HG03196 (cell line): ENCODE measurements around the gene ESF1.
"Not testable (repeated sequence)": the region's sequence is repeated elsewhere in the genome, so short reads cannot be mapped to it uniquely, and the experiment has no call there.

Experiments
- ATAC-seq: cut with Tn5 transposase; IDR thresholded peaks from one replicate; pipeline ENCODE4 v1.9.1; 2021; ENCODE audit not compliant: unreplicated experiment

Gene ESF1

DNA sequence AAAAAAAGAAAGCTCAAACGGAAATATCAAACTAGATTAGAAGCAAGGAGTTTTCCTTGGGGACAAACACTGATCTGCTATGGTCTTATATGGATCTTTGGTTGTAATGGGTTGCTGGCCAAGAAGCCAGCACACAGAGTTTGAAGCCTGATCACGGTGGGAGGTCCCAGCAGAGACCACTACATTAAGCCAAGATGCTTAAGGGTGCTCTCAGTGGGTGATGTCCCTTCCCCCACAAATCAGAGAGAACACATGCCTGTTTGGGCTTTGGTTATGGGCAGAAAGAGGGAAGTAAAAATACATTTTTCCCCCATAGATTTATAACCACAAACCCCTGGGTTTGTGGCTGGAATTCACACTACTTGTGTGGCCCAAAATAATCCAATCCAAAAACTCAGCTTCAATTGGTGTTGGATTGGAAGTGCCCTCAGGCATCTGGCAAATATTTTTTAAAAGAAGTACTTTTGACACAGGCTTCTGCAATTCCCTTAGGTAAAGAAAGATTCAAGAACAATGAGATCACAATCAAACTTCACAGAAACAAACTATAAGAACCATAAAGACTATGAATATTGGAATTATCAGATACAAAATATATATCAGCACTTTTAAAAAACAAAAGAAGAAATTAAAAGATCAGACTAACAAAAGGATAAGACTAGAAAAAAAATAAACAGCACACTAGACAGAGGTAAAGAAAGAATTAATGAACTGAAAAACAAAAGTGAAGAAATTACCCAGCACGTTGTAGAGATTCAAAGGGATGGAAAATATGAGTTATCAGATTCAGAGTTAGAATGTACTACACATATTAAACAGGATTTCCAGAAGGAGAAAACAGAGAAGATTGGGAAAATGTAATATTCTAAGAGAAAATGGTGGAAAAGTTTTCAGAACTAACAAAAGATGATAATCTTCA is 44.7 kb downstream of the ESF1 start:
- ATAC-seq: no peak

DNA sequence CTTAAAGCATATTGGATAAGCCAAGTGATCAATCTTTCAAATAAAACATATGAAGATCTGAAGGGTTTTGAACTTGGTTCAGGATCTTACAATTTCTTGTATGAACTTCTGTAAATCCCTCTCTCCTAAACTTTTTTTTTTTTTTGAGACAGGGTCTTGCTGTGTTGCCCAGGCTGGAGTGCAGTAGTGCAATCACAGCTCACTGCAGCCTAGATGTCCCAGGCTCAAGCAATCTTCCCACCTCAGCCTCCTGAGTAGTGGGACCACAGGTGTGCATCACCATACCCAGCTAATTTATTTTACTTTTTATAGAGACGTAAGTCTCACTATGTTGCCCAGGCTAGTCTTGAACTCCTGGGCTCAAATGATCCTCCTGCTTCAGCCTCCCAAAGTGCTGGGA is 46.5 kb downstream of the ESF1 start:
- ATAC-seq: not testable (repeated sequence)

DNA sequence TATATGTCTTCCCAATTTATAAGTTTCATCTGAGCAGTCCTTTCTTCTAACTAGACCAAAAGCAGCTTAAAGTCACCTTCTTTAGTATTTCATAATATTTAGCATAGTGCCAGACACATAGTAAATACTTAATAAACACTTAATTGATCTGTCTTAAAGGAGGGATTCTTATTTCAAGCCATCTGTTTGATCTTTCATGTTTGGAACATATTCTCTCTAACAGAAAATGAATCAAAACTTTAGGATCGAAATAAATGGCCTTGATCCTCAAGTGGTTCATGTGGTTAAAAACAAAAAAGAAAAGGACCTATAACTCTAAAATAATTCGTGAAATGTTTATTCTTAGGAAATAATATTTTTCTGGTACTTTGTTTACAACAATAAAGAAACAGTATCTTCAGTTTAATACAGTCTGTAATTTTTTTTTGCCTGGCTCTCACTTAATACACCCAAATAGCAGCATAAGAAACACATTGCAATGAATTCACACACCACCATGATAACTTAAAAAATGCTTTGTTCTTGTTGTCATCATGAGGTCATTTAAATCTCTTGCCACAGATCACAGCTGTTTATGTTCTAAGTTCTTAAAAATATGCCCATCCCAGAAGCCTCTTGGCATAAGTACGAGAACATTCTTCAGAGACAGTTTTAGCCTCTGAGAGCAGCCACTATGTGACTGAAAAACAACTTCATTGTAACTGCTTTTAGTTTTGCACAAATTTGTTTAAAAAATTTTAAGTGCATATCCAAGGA is 48.1 kb downstream of the ESF1 start:
- no peak for ATAC-seq

DNA sequence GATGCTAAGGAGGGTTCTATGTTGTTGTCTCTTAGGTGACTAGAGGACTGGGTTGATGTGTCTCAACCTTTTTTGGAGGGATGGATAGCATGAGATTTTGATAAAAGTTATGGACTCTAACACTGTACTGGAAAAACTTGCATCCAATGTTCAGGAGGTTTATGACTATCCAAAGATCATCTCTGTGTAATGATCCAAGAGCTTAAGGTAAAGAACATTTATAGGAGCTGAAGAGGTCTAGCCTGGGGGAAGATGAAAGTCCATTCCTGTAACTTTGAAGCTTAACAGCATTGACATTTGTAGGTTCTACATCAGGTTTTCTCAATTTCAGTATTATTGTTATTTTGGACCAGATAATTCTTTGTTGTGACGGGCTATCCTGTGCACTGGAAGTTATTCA is 48.9 kb downstream of the ESF1 start:
- ATAC-seq: no peak

DNA sequence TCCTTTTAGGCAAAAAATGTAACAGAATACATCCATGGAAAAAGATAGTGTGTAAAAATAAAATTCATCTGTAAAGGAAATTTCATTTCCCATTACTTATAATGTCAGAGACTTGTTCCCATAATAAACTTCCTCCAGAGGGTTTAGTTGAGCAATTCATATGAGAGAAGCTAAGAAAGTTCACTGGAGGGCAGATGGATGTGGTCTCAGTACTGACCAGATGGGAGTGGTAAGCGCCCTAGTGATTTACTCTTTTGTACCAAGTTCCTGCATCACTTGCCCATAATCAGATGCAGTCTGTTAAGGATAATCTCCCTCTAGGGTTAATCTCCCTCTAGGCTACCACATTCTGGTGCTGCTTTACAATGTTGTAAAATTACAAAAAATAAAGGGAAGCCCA is 61.7 kb downstream of the ESF1 start:
- ATAC-seq: no peak

DNA sequence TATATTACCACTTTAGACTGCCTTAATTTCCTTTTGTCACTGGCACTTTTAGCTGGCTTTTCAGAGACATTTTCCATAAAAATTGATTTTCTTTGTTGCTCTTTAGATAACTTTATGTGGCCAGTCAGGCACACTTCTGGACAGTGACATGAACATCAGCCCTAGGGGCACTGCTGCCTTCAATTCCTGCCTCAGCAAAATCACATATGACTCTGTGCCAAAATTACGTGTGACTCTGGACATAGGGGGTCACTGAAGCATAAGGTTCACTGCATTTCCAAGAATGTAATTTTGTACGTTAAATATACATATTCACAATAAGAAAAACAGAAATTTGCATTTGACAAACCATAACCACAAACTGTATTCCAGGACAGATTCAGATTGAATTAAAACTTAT is 66.5 kb downstream of the ESF1 start:
- no peak for ATAC-seq

DNA sequence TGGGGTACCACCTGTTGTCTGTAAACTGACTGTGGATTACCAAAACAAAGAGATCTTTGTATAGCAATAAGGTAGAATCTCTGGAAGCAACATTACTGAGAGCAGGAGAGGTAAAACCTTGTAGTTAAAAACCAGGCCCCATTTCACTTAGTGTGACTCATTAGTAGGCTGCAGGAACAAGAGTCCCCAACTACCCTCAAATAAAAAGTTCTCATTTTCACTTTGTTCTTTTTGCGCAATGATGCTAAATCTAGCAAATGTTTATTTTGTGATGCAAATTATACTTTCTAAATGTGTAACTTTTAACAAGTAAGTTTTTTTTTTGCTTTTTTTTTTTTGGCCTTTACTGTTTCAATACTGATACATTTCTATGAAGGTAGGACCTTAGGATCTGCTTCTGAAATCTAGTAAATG is 67.1 kb downstream of the ESF1 start:
- peak; percentile 88 for ATAC-seq

DNA sequence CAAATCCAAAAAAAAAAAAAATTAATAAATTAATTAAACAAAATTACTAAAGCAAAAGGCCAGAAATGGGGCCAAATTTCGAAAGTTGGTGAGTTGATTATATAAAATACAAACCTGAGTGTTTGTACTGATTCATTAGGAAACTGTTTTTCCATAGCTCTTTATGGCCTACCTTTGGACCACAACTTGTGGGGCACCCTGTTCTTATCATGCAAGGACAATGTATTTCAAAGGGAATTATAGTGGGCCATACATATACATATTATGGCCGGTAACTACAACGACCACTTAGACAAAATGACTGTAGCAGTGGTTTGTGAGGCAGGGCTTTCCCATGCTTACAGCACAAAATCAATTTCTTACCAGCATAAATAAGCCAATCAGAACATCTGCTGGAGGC is 69.5 kb downstream of the ESF1 start:
- no peak for ATAC-seq

DNA sequence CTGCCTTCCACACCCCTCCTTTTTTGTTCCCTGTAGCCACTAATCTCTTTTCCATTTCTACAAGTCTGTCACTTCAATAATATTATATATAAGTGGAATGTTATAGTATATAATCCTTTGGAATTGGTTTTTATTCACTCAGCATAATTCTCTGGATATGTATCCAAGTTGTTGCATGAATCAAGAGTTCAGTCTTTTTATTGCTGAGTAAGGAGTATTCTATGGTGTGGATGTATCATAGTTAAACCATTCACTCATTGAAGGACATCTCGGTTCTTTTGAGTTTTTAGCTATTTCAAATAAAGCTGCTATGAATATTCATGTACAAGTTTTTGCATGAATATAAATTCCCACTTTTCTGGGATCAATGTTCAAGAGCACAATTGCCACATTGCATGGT is 76.5 kb downstream of the ESF1 start:
- ATAC-seq: no peak

DNA sequence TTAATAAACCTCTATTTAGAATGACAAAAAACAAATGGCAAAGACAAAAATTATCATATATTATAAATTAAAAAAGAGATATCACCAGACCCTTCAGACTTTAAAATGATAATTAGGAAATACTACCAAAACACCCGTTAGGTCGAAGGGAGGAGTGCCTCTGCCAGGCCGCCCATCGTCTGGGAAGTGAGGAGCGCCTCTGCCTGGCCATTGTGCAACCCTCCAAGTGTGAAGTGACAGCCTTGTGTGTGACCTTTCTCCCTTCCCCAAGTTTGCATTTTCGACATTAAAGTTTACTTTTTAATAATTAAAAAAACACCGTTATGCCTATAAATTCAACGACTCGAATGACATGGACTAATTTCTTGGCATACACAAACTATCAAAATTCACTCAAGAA is 81.5 kb downstream of the ESF1 start:
- ATAC-seq: no peak

DNA sequence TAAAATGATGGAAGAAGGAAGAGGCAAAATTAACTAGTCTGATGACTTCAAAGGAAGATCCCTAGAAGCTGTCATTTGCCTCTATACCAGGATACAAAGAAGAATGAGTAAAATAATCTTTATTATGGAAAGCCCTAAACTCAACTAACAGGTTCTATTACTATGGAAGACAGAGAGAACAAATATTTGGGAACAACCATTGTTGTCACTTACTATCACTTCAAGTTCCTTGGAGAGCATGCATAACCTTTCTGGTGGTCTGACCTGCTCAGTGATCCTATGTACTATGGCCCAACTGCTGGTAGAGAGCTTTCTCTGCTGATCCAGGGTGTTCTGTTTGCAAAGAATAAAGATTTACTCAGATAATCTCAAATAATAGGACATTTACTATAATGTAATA is 83.2 kb downstream of the ESF1 start:
- ATAC-seq: no peak

DNA sequence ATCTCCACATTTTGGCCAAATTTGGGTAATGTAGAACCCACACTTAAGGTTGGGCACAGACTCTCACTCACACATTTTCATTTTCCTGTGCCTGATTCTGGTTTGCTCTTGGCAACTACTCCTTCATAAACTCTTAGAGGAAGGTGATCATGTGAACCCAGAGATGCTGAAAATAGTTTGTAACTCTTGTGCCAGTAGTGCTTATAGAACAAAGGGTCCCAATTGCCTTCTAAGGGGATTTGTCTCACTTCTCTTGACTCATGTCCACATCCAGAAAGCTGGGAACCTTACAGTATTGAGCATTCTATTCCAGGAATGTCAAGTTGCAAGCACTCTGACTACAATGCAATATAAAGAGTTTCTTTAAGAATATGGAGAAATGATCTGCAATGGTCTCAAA is 84.0 kb downstream of the ESF1 start:
- ATAC-seq: no peak

DNA sequence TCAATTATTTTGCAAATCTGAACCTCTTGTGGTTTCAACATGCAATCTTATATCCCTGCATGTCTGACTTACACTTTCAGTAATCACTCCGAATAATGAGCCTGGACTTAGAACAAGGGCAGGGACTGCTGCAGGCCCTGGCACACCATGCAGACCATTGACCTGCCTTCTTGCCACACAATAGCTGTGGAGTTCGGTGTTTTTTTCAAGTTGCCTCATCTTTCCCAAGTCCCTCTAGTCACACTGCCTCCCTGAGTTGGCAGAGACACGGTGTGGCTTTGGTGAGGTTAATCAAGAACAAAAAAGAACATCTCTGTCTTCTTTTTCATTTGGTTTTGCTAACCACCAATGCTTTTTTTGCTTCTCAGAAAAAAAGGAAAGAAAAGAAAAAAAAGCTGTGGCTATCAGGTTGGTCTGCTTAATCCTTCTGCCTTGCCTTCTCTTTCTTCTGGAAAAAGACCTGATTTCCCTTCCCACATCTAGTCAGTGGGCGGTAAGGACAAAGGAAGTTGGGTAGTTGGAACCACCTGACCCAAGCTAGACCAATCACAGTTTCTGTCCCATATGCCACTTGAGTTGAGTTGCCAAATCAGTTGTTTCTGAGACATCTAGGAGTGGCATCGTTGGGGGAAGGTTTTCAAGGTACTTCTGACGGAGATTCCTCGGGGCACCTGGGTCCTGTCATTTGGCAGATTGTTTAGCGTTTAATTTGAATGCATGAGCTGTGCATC is 90.1 kb downstream of the ESF1 start:
- ATAC-seq: no peak

DNA sequence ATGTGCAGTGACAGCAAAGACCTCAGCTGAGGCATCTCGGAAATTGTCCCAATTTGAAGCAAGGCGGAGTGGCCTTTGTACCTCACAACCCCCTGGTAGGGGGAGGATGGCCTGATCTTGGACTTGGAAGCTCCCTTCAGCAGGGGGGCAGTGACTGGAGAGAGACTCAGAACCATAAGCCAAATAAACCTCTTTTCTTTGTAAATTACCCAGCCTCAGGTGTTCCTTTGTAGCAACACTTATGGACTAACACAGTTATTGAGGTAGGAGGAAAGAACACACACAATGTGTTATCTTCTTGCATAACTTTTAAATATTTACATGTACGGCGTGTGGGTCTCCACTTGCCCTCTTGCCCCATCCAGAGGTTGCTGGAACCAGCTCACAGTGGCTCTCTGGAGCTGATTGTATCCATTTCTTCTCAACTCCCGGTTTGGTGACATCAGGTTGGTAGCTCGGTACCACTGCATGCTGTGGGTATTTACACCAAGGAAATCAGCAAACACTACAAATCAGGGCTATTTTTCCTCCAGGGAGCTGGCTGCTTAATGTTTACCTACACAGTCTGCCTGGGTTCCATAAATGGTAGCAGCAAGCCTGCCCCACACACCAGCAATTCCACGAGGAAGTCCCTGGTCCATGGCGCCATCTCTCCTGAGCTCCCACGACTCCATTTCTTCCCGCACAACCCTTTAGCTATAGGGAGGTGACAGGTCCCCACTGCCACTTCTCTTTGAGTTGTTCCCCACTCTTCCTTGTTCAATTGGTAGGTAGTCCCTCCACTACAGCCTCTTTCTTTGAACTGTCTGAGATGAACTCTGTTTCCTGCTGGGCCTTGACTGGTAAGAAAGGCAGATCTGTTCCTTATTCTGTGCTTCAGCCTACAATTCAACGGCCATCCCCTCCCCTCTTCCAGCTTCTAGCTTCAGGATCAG is 91.7 kb downstream of the ESF1 start:
- no peak for ATAC-seq

DNA sequence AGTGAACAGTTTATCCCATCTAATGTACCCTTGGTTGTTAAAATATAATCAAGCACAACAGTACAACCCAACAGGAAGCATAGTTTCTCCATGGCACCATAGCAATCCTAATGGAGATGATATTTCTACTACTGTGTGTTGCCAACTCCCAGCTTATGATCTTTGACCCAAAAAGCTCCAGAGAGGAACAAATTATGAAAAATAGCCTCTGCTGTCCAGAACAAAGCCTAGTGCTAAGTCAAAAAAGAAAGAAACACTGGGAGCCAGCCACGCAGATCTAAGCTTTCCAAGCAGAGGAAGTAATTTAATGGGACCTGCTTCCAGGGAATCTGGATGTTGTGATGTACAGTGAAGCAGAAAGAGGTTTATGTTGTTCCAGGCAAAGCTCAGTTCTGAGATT is 93.8 kb downstream of the ESF1 start:
- ATAC-seq: no peak

DNA sequence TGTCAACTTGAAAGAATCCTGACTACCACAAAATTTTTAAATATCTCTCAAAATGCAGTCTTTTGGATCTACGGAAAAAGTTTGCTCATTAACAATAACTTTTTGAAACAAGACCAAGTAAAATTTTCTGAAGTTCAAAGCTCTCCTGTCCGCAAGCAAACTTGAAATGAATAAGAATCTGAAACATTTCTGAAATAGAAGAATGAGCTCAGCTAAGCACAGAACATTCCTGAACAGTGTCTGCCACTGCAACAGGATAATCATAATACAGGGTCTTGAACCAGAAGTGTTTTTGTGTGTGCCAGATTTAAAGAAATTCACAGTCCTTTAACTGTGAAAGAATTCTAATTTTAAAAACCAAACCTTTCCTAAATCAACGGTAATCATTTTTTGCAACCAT is 96.9 kb downstream of the ESF1 start:
- no peak for ATAC-seq

DNA sequence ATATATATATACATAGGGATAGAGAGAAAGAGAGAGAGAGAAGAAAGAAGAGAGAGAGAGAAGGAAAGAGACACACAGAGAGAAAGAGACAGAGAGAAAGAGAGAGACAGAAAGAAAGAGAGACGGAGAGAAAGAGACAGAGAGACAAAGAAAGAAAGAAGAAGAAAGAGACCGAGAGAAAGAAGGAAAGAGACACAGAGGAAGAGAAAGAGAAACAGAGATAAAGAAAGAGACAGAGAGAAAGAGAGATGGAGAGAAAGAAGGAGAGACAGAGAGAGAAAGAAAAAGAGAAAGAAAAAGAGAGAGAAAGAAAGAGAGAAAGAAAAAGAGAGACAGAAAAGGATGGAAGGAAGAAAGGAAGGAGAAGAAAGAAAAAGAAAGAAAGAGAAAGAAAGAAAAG is 99.1 kb downstream of the ESF1 start:
- no peak for ATAC-seq

DNA sequence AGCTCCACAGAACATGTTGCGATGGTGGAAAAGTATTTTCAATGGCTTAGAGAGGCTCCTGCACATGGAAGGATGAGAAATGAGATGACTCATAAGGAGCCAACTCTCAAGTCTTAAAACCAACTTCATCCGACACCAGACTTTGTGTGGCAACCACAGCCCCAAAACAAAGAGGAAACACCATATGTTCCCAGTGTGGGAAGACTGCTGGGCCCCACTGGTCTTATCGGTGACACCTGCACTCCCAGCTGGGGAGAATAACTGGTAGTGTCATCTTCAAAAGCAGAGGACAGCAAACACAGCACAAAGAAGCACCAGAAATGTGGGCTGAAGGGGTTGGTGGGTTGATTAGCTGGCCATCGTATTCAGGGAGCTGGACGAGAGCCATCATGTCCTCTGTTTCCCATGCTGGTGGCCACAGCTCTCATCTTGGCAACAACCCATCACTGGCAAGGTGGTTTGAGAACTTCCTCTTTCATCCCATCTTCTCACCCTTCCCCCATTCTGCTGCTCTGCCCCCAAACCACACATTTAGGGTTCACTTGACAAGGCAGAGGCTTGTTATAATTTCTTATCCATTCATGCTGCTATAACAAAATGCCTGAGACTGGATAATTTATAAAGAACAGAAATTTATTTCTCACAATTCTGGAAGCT is 100.0 kb downstream of the ESF1 start:
- peak; percentile 69 for ATAC-seq

DNA sequence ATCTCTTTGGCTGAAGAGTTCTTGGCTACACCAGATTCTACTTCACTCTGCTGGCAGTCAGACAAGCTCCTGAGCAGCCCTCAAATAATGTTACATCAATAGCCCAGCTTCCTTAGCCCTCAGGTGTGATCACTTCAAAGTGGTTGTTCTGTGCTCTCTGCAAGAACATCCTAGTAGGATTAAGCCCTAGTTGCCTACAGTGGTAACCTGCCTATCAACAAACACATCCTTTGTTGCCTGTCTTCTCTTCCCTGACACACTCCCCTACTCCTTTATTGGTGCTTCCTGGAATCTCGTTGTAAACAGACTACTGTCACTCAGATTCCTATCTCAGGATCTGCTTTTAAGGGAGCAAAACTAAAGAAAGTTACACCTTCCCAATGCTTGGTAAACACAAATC is 100.9 kb downstream of the ESF1 start:
- no peak for ATAC-seq
